22Rv1 (cell line): ENCODE data around the gene CHRNA4.

ENCODE experiments used
- CTCF ChIP-seq: fragments of 450-650 bp; IDR thresholded peaks from 2 replicates; pipeline ENCODE4 v1.5.1; 2017; ENCODE audit warnings: mild to moderate bottlenecking
- ZFX ChIP-seq: fragments of 450-650 bp; IDR thresholded peaks from 2 replicates; pipeline ENCODE4 v1.6.1; 2017; ENCODE audit warnings: antibody characterized with exemption, borderline replicate concordance

- no peak for TF ChIP-seq CTCF
- no peak for TF ChIP-seq ZFX
These were observed 33.9 kb downstream of the CHRNA4 start for GRCh38 chr20:63327231-63327745.
